ENCODE measurements around the gene CBX4. TPM values are rescaled to one million over a fixed set of nuclear protein-coding genes. Genes with fewer than 3 reads are reported as not detected.

CBX4 gene
- total RNA-seq, 4 donors from 2014 or later, result 5.6 to 17.2 (median 13.5) TPM

GRCh38 chr17:79861413-79862216 is 22.4 kb upstream of the CBX4 start:
- no peak overlapping the region for H3K4me3 ChIP-seq (replicated peaks in 1 of 3)
- no peaks in the 10 kb centered on the region for H3K9me3 ChIP-seq
- no peak for DNase-seq
- TF ChIP-seq POLR2A (IDR thresholded peaks at IDR 0.05) (no peak), CTCF (IDR thresholded peaks at IDR 0.05) (no peak)
- peaks cover 0 to 9% of the 10 kb centered on the region in 2 donors for H3K4me1 ChIP-seq
- no peaks in the 10 kb centered on the region for H3K27me3 ChIP-seq
- 62 to 65% methylated on average over 16 to 25 of the region's 26 CpGs for WGBS, 2 donors
- H3K27ac ChIP-seq, result no peak overlapping the region
- H3K36me3 ChIP-seq, result no peaks in the 10 kb centered on the region
- intact Hi-C loops (cut with DNase I), result no loop called here

GRCh38 chr17:79859676-79860615 is 20.7 kb upstream of the CBX4 start:
- no peak for DNase-seq
- no peaks in the 10 kb centered on the region for H3K9me3 ChIP-seq
- no peaks in the 10 kb centered on the region for H3K27me3 ChIP-seq
- H3K4me3 ChIP-seq (replicated peaks in 1 of 3), result no peak overlapping the region
- intact Hi-C loops (cut with DNase I), result no loop called here
- WGBS, 2 donors, result 69 to 81% methylated on average over 17 to 34 of the region's 38 CpGs
- H3K36me3 ChIP-seq, result no peaks in the 10 kb centered on the region
- H3K27ac ChIP-seq, result no peak overlapping the region
- TF ChIP-seq CTCF (IDR thresholded peaks at IDR 0.05) (no peak), POLR2A (IDR thresholded peaks at IDR 0.05) (no peak)
- peaks cover 0 to 9% of the 10 kb centered on the region in 2 donors for H3K4me1 ChIP-seq

- Histone ChIP-seq H3K4me3 (replicated peaks in 1 of 3) (no peak overlapping the region), H3K27ac (no peak overlapping the region), H3K9me3 (no peaks in the 10 kb centered on the region), H3K27me3 (no peaks in the 10 kb centered on the region), H3K36me3 (no peaks in the 10 kb centered on the region), H3K4me1 (no peaks in the 10 kb centered on the region)
- no peak for DNase-seq
- WGBS, 2 donors, result 75 to 83% methylated on average over 8 of the region's 8 CpGs
- intact Hi-C loops (cut with DNase I), result no loop called here
- TF ChIP-seq CTCF (IDR thresholded peaks at IDR 0.05) (no peak), POLR2A (IDR thresholded peaks at IDR 0.05) (no peak)
Measured at GRCh38 chr17:79857095-79857494, 17.9 kb upstream of the CBX4 start.

GRCh38 chr17:79855331-79856124 is 16.3 kb upstream of the CBX4 start:
- whole genome bisulfite sequencing, 2 donors, result 79 to 83% methylated on average over 7 to 16 of the region's 21 CpGs
- DNase-seq, result no peak
- H3K4me1 ChIP-seq, result no peaks in the 10 kb centered on the region
- H3K36me3 ChIP-seq, result no peaks in the 10 kb centered on the region
- intact Hi-C loops (cut with DNase I), result no loop called here
- H3K4me3 ChIP-seq (replicated peaks in 1 of 3), result no peak overlapping the region
- no peaks in the 10 kb centered on the region for H3K27me3 ChIP-seq
- no peaks in the 10 kb centered on the region for H3K9me3 ChIP-seq
- no peak for TF ChIP-seq POLR2A (IDR thresholded peaks at IDR 0.05)
- H3K27ac ChIP-seq, result no peak overlapping the region

Measured in thyroid gland (tissue), 4 donors.